ENCODE results near the gene BHMT2. TPM values are rescaled to one million over a fixed set of nuclear protein-coding genes. Genes with fewer than 3 reads are reported as not detected.

Gene BHMT2
- total RNA-seq, 1 experiment from 2014 or later: not detected

DNA sequence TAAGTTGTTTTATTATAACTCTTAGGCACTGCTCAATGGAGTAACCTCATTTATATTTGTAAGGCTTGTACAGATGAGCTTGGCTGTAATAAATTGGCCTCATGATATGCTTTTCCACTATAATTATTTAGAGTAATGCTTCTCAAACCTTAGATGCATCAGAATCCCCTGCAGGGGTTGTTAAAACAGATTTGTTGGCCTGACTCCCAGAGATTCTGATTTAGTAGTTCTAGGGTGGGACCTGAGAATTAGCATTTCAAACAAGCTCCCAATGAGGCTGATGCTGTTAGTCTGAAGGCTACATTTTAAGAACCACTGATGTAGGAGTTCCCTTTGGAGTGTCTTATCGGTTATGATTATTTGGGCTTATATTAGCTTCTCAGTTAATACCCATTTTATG lies 46.2 kb upstream of the BHMT2 start:
- no peak overlapping the region for H3K27ac Mint-ChIP-seq
- H3K9me3 ChIP-seq (ENCODE audit: control insufficient read depth, low read depth, low read length): no peaks in the 10 kb centered on the region

More for the DNA sequence above, 46.2 kb upstream of the BHMT2 start:
- Histone ChIP-seq H3K4ac (ENCODE audit: low read depth, low read length) (no peak overlapping the region), H3K23ac (ENCODE audit: insufficient read length, low read depth, low read length) (no peak overlapping the region), H3K9ac (ENCODE audit: extremely low read depth, insufficient read length, low read length) (no peak overlapping the region), H4K20me1 (ENCODE audit: control insufficient read depth, insufficient read depth, insufficient read length) (no peaks in the 10 kb centered on the region), H2AFZ (ENCODE audit: low read length) (no peak overlapping the region), H3K79me2 (ENCODE audit: insufficient read depth, low read length) (no peaks in the 10 kb centered on the region), H3K56ac (ENCODE audit: insufficient read length, low read depth, low read length) (no peak overlapping the region), H3K18ac (ENCODE audit: insufficient read length, low read depth, low read length) (no peak overlapping the region), H2BK20ac (ENCODE audit: low read depth, low read length, poor library complexity, severe bottlenecking) (no peak overlapping the region), H2BK12ac (ENCODE audit: insufficient read length, low read depth, low read length) (no peak overlapping the region), H4K8ac (replicated peaks; ENCODE audit: insufficient read length, low read depth, low read length) (no peak overlapping the region), H2AK5ac (ENCODE audit: insufficient read length, low read length) (no peak overlapping the region), H3K27me3 (ENCODE audit: insufficient read depth, low read length) (no peaks in the 10 kb centered on the region), H3T11ph (ENCODE audit: low read length) (no peak overlapping the region), H3K23me2 (ENCODE audit: insufficient read length, low read depth, low read length, poor library complexity, severe bottlenecking) (no peaks in the 10 kb centered on the region), H3K27ac (ENCODE audit: insufficient read length, low read depth, low read length) (no peak overlapping the region), H3K4me2 (ENCODE audit: insufficient read depth, insufficient read length, low read length) (no peak overlapping the region), H3K79me1 (ENCODE audit: insufficient read depth, low read depth, low read length, poor library complexity, severe bottlenecking) (no peaks in the 10 kb centered on the region), H3K14ac (ENCODE audit: insufficient read depth, low read length) (no peak overlapping the region), H2BK120ac (ENCODE audit: low read depth, low read length, poor library complexity, severe bottlenecking) (no peak overlapping the region), H2BK5ac (ENCODE audit: insufficient read length, low read length) (no peak overlapping the region), H3K4me1 (ENCODE audit: insufficient read depth, low read length) (peaks cover 6% of the 10 kb centered on the region; the same call in 1 of the 2 replicates), H4K91ac (ENCODE audit: insufficient read length, low read depth, low read length) (no peak overlapping the region), H2BK15ac (ENCODE audit: low read depth, low read length) (no peak overlapping the region), H4K5ac (ENCODE audit: insufficient read length, low read depth, low read length) (no peak overlapping the region)
- H3K4me1 Mint-ChIP-seq: peaks cover 25 to 26% of the 10 kb centered on the region in 2 experiments
- WGBS (ENCODE audit: extremely low coverage, insufficient read length, low lambda C conversion rate): no CpG with 5 or more reads among the region's 1 CpG
- H3K27me3 Mint-ChIP-seq (ENCODE audit: low read depth): peaks cover 4% of the 10 kb centered on the region
- H3K4me3 Mint-ChIP-seq: no peak overlapping the region
- no peaks in the 10 kb centered on the region for H3K36me3 Mint-ChIP-seq (ENCODE audit: insufficient read depth in 1 of 3, low read depth in 3 of 3)
- DNase-seq: no peak
- no peaks in the 10 kb centered on the region for H3K9me3 Mint-ChIP-seq
- TF ChIP-seq, protein P1, sequence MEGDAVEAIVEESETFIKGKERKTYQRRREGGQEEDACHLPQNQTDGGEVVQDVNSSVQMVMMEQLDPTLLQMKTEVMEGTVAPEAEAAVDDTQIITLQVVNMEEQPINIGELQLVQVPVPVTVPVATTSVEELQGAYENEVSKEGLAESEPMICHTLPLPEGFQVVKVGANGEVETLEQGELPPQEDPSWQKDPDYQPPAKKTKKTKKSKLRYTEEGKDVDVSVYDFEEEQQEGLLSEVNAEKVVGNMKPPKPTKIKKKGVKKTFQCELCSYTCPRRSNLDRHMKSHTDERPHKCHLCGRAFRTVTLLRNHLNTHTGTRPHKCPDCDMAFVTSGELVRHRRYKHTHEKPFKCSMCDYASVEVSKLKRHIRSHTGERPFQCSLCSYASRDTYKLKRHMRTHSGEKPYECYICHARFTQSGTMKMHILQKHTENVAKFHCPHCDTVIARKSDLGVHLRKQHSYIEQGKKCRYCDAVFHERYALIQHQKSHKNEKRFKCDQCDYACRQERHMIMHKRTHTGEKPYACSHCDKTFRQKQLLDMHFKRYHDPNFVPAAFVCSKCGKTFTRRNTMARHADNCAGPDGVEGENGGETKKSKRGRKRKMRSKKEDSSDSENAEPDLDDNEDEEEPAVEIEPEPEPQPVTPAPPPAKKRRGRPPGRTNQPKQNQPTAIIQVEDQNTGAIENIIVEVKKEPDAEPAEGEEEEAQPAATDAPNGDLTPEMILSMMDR (conservative IDR thresholded peaks at IDR 0.05): no peak

Data from H9 (cell line).